ENCODE data around the gene R3HDM4. TPM values are rescaled to one million over a fixed set of nuclear protein-coding genes. Genes with fewer than 3 reads are reported as not detected.

The R3HDM4 gene
- total and polyA plus RNA-seq, 4 donors = 14.1 to 72.4 (median 20.2) TPM

GRCh38 chr19:912181-913079 lies 589 bp downstream of the R3HDM4 start:
- Histone ChIP-seq H3K9me3 (ENCODE audit: control insufficient read depth in 4 of 4, low read length in 3 of 4) (no peaks in the 10 kb centered on the region), H3K36me3 (ENCODE audit: control insufficient read depth in 4 of 4, insufficient read depth in 3 of 4, low read depth in 1 of 4, low read length in 3 of 4) (no peaks in the 10 kb centered on the region), H3K27me3 (ENCODE audit: control insufficient read depth in 4 of 4, insufficient read depth in 4 of 4, low read length in 3 of 4) (no peaks in the 10 kb centered on the region), H3K27ac (ENCODE audit: low read depth in 1 of 2, low read length in 2 of 2) (peak overlapping the region; percentile 36 to 80), H3K4me3 (ENCODE audit: low read depth in 1 of 3, low read length in 3 of 3) (peak overlapping the region; percentile 64 to 98 (median 82)), H3K9ac (ENCODE audit: low read depth in 1 of 2, low read length in 2 of 2) (no peak overlapping the region), H3K4me1 (ENCODE audit: control insufficient read depth in 4 of 4, insufficient read depth in 4 of 4, low read length in 3 of 4) (peaks cover 0 to 10% (median 9%) of the 10 kb centered on the region in 4 donors)
- 9% methylated on average over 69 of the region's 69 CpGs for WGBS
- TF ChIP-seq RXRA (IDR thresholded peaks at IDR 0.05) (no peak), EGR1 (IDR thresholded peaks at IDR 0.05; ENCODE audit: low read depth in 2 of 2) (no peak)
- DNase-seq (ENCODE audit: low spot score) = no peak

- no peak for DNase-seq (ENCODE audit: low spot score)
- H3K9ac ChIP-seq (ENCODE audit: low read depth in 1 of 2, low read length in 2 of 2) = no peak overlapping the region
- H3K27me3 ChIP-seq (ENCODE audit: control insufficient read depth in 4 of 4, insufficient read depth in 4 of 4, low read length in 3 of 4) = no peaks in the 10 kb centered on the region
- no peaks in the 10 kb centered on the region for H3K9me3 ChIP-seq (ENCODE audit: control insufficient read depth in 4 of 4, low read length in 3 of 4)
- no peak overlapping the region for H3K27ac ChIP-seq (ENCODE audit: low read depth in 1 of 2, low read length in 2 of 2)
- TF ChIP-seq JUND (IDR thresholded peaks at IDR 0.05) (no peak), RXRA (IDR thresholded peaks at IDR 0.05) (no peak), YY1 (IDR thresholded peaks at IDR 0.05) (no peak), REST (IDR thresholded peaks at IDR 0.05) (no peak), TAF1 (conservative IDR thresholded peaks at IDR 0.05) (no peak), MAX (IDR thresholded peaks at IDR 0.05) (no peak), HNF4A (conservative IDR thresholded peaks at IDR 0.05) (no peak), GABPA (IDR thresholded peaks at IDR 0.05 in 1 of 2, conservative IDR thresholded peaks at IDR 0.05 in 1 of 2) (no peak), FOXA2 (IDR thresholded peaks at IDR 0.05) (no peak), CTCF (IDR thresholded peaks at IDR 0.05; ENCODE audit: low read depth, low read length, missing input control) (no peak), EGR1 (IDR thresholded peaks at IDR 0.05; ENCODE audit: low read depth in 2 of 2) (no peak), ATF3 (IDR thresholded peaks at IDR 0.05) (no peak), SP1 (IDR thresholded peaks at IDR 0.05) (no peak), HNF4G (IDR thresholded peaks at IDR 0.05) (no peak)
- peak overlapping the region in 1 of 3 donors; percentile 98 for H3K4me3 ChIP-seq (ENCODE audit: low read depth in 1 of 3, low read length in 3 of 3)
- no peaks in the 10 kb centered on the region for H3K36me3 ChIP-seq (ENCODE audit: control insufficient read depth in 4 of 4, insufficient read depth in 3 of 4, low read depth in 1 of 4, low read length in 3 of 4)
- WGBS = 91% methylated on average over 54 of the region's 54 CpGs
- H3K4me1 ChIP-seq (ENCODE audit: control insufficient read depth in 4 of 4, insufficient read depth in 4 of 4, low read length in 3 of 4) = peaks cover 0 to 7% (median 5%) of the 10 kb centered on the region in 4 donors
Measured at GRCh38 chr19:911197-912033, 1.6 kb downstream of the R3HDM4 start.

Data from liver (tissue), 9 donors.